Stimulated activated CD4-positive, alpha-beta T cell treated with anti-CD3 and anti-CD28 coated beads, Interleukin-12 subunit alpha, Interleukin-12 subunit beta, amount 100 ng/mL, for 4 hours (primary cell): ENCODE measurements around the gene XRCC1.
A peak's percentile ranks its signal among the peaks of the same experiment; 100 is the strongest.

Experiments
- DNase-seq: peaks from one replicate; pipeline ENCODE4 v3.0.0-alpha.2; 2020

The XRCC1 gene

GRCh38 chr19:43511324-43511723, 64.0 kb downstream of the XRCC1 start:
- DNase-seq, result no peak

GRCh38 chr19:43510713-43511112, 64.6 kb downstream of the XRCC1 start:
- DNase-seq, result no peak

GRCh38 chr19:43507880-43508279, 67.4 kb downstream of the XRCC1 start:
- DNase-seq, result no peak

- no peak for DNase-seq
These were observed 68.7 kb downstream of the XRCC1 start for GRCh38 chr19:43506629-43507028.

- no peak for DNase-seq
These were observed 69.4 kb downstream of the XRCC1 start for GRCh38 chr19:43505941-43506340.

GRCh38 chr19:43505186-43505456, 70.2 kb downstream of the XRCC1 start:
- DNase-seq, result no peak

GRCh38 chr19:43504426-43505185, 70.7 kb downstream of the XRCC1 start, which contains the start of gene PHLDB3:
PHLDB3 (minus strand) TSS chr19:43504746; CDS start chr19:43504118, 628 bp downstream.
- peak; percentile 45 for DNase-seq

GRCh38 chr19:43503501-43504425, 71.6 kb downstream of the XRCC1 start:
- DNase-seq, result peak; percentile 100

GRCh38 chr19:43502419-43502976, 72.8 kb downstream of the XRCC1 start:
- no peak for DNase-seq

GRCh38 chr19:43501661-43502418, 73.5 kb downstream of the XRCC1 start:
- DNase-seq, result no peak

GRCh38 chr19:43499042-43499441, 76.3 kb downstream of the XRCC1 start:
- DNase-seq, result no peak

- no peak for DNase-seq
These were observed 77.0 kb downstream of the XRCC1 start for GRCh38 chr19:43498233-43498842.

- DNase-seq, result no peak
These were observed 78.4 kb downstream of the XRCC1 start for GRCh38 chr19:43496960-43497359.

GRCh38 chr19:43495082-43495481, 80.2 kb downstream of the XRCC1 start:
- DNase-seq, result no peak
